CD14-positive monocyte (primary cell): ENCODE results near the gene DDX50. TPM values are rescaled to one million over a fixed set of nuclear protein-coding genes. Genes with fewer than 3 reads are reported as not detected.

Experiments used
- DNase-seq, 3 donors: peaks; one replicate each; pipeline ENCODE4 v3.0.0-alpha.2; 2011 to 2022
- H2AFZ ChIP-seq: 2 replicates; pipeline ENCODE4 v1.6.0; 2012; ENCODE audit warnings: mild to moderate bottlenecking, low read depth, low read length, inconsistent platforms; ENCODE audit not compliant: insufficient read depth, poor library complexity, severe bottlenecking
- H3K27ac ChIP-seq, 2 donors: 1 replicate in 1 of 2; 2 replicates in 1 of 2; pipeline ENCODE4 v1.5.1; 2012 to 2013; ENCODE audit warnings: low read length in 2 of 2, control low read depth in 1 of 2, inconsistent platforms in 1 of 2, low read depth in 1 of 2, mild to moderate bottlenecking in 1 of 2
- H3K27me3 ChIP-seq, 2 donors: one replicate each; pipeline versions ENCODE4 v1.6.0 to v1.6.1; 2011 to 2013; ENCODE audit warnings: low read length in 2 of 2; ENCODE audit not compliant: control insufficient read depth in 2 of 2, insufficient read depth in 2 of 2
- H3K36me3 ChIP-seq, 2 donors: replicated peaks in 1 of 2; 1 replicate in 1 of 2; 2 replicates in 1 of 2; pipeline versions ENCODE4 v1.5.1 to v1.6.1; 2012 to 2013; ENCODE audit warnings: low read length in 2 of 2, control low read depth in 1 of 2, inconsistent platforms in 1 of 2, mild to moderate bottlenecking in 1 of 2; ENCODE audit not compliant: insufficient read depth in 2 of 2, control insufficient read depth in 1 of 2
- H3K4me1 ChIP-seq, 2 donors: 1 replicate in 1 of 2; 2 replicates in 1 of 2; pipeline versions ENCODE4 v1.5.1 to v1.6.1; 2012 to 2013; ENCODE audit warnings: low read length in 2 of 2, control low read depth in 1 of 2, inconsistent platforms in 1 of 2, mild to moderate bottlenecking in 1 of 2, moderate library complexity in 1 of 2; ENCODE audit not compliant: insufficient read depth in 2 of 2, control insufficient read depth in 1 of 2
- H3K4me2 ChIP-seq: replicated peaks from 2 replicates; pipeline ENCODE3; 2012; ENCODE audit warnings: low read length, moderate library complexity, mild to moderate bottlenecking; ENCODE audit not compliant: poor library complexity, severe bottlenecking; ENCODE audit errors: extremely low read depth
- H3K4me3 ChIP-seq, 3 experiments: fragments of 200-600 bp in 1 of 3; sonication (generic) in 1 of 3; replicated peaks in 1 of 3; 1 replicate in 2 of 3; 2 replicates in 1 of 3; pipeline ENCODE4 v1.5.1; 2011 to 2013; ENCODE audit warnings: low read length in 3 of 3, mild to moderate bottlenecking in 3 of 3, control low read depth in 2 of 3, low read depth in 2 of 3, inconsistent platforms in 1 of 3, moderate library complexity in 1 of 3
- H3K79me2 ChIP-seq: 2 replicates; pipeline ENCODE4 v1.6.0; 2012; ENCODE audit warnings: mild to moderate bottlenecking, control low read depth, inconsistent platforms, low read length, moderate library complexity; ENCODE audit not compliant: insufficient read depth
- H3K9ac ChIP-seq: 2 replicates; pipeline ENCODE4 v1.6.0; 2017; ENCODE audit warnings: low read length, mild to moderate bottlenecking; ENCODE audit not compliant: insufficient read depth, poor library complexity, severe bottlenecking
- H3K9me3 ChIP-seq, 2 donors: replicated peaks in 1 of 2; 1 replicate in 1 of 2; 2 replicates in 1 of 2; pipeline versions ENCODE4 v1.5.1 to v1.6.1; 2012 to 2013; ENCODE audit warnings: low read length in 2 of 2, control low read depth in 1 of 2; ENCODE audit not compliant: control insufficient read depth in 1 of 2, insufficient read depth in 1 of 2
- H4K20me1 ChIP-seq: 2 replicates; pipeline ENCODE4 v1.6.0; 2012; ENCODE audit warnings: mild to moderate bottlenecking, low read length, control low read depth, moderate library complexity; ENCODE audit not compliant: insufficient read depth
- H3K27ac Mint-ChIP-seq, 7 donors: one replicate each; pipeline ENCODE4 v1.8.0; 2020; ENCODE audit warnings: mild to moderate bottlenecking in 7 of 7, mixed read lengths in 7 of 7, moderate library complexity in 6 of 7, inconsistent platforms in 2 of 7
- H3K27me3 Mint-ChIP-seq, 3 donors: one replicate each; pipeline ENCODE4 v1.8.0; 2021 to 2022; ENCODE audit warnings: low read depth in 3 of 3, mild to moderate bottlenecking in 3 of 3, mixed read lengths in 3 of 3, moderate library complexity in 3 of 3, inconsistent platforms in 1 of 3
- H3K36me3 Mint-ChIP-seq, 2 donors: one replicate each; pipeline ENCODE4 v1.8.0; 2020; ENCODE audit warnings: mixed read lengths in 2 of 2, inconsistent platforms in 1 of 2, mild to moderate bottlenecking in 1 of 2
- H3K4me1 Mint-ChIP-seq: one replicate; pipeline ENCODE4 v1.8.0; 2020; ENCODE audit warnings: mild to moderate bottlenecking, mixed read lengths
- H3K4me3 Mint-ChIP-seq, 2 donors: one replicate each; pipeline ENCODE4 v1.8.0; 2020; ENCODE audit warnings: mild to moderate bottlenecking in 2 of 2, mixed read lengths in 2 of 2, moderate library complexity in 1 of 2
- H3K9me3 Mint-ChIP-seq, 7 donors: one replicate each; pipeline ENCODE4 v1.8.0; 2020 to 2022; ENCODE audit warnings: mixed read lengths in 7 of 7, mild to moderate bottlenecking in 6 of 7, moderate library complexity in 6 of 7, inconsistent platforms in 2 of 7
- CTCF ChIP-seq: fragments of 200-600 bp; IDR thresholded peaks from one replicate; pipeline ENCODE4 v1.8.0; 2022; ENCODE audit warnings: antibody characterized with exemption, mild to moderate bottlenecking
- WGBS: methylation state at CpG from one replicate; pipeline ENCODE4 v1.1.5; 2013; ENCODE audit warnings: missing lambda C conversion rate; ENCODE audit not compliant: insufficient coverage; 5-methylcytosine and 5-hydroxymethylcytosine counted together
- intact Hi-C, 2 donors: fragments of 100-400 bp; cut with micrococcal nuclease; formaldehyde crosslinking; loops; one replicate each; pipeline versions ENCODE4 v1.15.0 to v1.15.1; 2023
- polyA plus RNA-seq, 3 donors: library from polyadenylated mRNA; depleted of rRNA in 1 of 3; unstranded in 2 of 3; stranded (reverse) in 1 of 3; fragments of 300-500 nt in 2 of 3; fragments of >200 nt in 1 of 3; fragmentation: Illumina TruSeq in 2 of 3; gene quantifications; 1 replicate in 2 of 3; 2 replicates in 1 of 3; pipeline ENCODE4 v1.2.3, GENCODE V29; 2012 to 2021

DDX50 gene
- polyA plus RNA-seq, 3 donors = 14.2 to 17.1 (median 17.0) TPM

DNA sequence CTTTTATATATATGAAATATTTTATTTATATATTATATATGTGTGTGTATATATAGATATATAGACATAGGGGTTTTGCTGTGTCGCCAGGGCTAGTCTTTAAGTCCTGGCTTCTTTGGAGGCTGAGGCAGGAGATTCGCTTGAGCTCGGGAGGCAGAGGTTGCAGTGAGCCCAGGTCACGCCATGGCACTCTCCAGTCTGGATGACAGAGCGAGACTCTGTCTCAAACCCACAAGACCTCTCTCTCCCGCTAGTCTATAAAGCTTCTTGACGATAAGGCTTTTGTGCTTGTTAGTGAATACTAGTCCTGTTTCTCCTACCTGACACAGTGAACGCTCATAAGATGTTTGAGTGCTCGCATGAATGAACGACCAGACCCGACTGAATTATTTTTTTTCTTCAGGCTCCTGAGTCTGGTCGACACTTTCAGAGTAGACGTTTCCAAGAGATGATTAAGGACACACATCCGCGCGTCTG lies 54.3 kb downstream of the DDX50 start:
- Histone ChIP-seq H3K9ac (peak overlapping the region; percentile 94), H3K4me3 (peak overlapping the region; percentile 85 to 96 (median 89)), H3K27me3 (no peaks in the 10 kb centered on the region), H2AFZ (peak overlapping the region; percentile 84), H3K4me1 (peaks cover 22 to 23% of the 10 kb centered on the region in 2 donors), H3K36me3 (peaks cover 9 to 21% of the 10 kb centered on the region in 2 donors), H4K20me1 (peaks cover 34% of the 10 kb centered on the region), H3K79me2 (peaks cover 46% of the 10 kb centered on the region), H3K27ac (peak overlapping the region; percentile 95 to 99), H3K4me2 (peak overlapping the region; percentile 79), H3K9me3 (no peaks in the 10 kb centered on the region)
- Mint-ChIP-seq H3K4me1 (peaks cover 26% of the 10 kb centered on the region), H3K27me3 (peaks cover 0 to 3% (median 2%) of the 10 kb centered on the region in 3 donors), H3K36me3 (peaks cover 11 to 14% of the 10 kb centered on the region in 2 donors), H3K27ac (peak overlapping the region; percentile 99 to 100 (median 100)), H3K9me3 (peaks cover 0 to 5% (median 0%) of the 10 kb centered on the region in 7 donors), H3K4me3 (peak overlapping the region; percentile 99 to 100)
- WGBS = 2% methylated on average over 11 of the region's 16 CpGs
- intact Hi-C loops = loop anchor here in 1 of 2 donors (5.0 kb wide), 1 partner anchor 167 kb away; the partner anchor contains the start of gene VPS26A
- TF ChIP-seq CTCF = no peak
- DNase-seq = peak in 2 of 3 donors; percentile 16 to 40

- DNase-seq = peak; percentile 90 to 93 (median 91)
- Histone ChIP-seq H3K27ac (peak within 1 kb of the TSS; percentile 95 to 99), H3K27me3 (no peaks in the 10 kb centered on the region), H3K79me2 (peaks cover 52% of the 10 kb centered on the region), H3K9me3 (no peaks in the 10 kb centered on the region), H3K4me2 (peak within 1 kb of the TSS; percentile 79), H3K9ac (peak within 1 kb of the TSS; percentile 94), H3K4me1 (peaks cover 22 to 23% of the 10 kb centered on the region in 2 donors), H4K20me1 (peaks cover 40% of the 10 kb centered on the region), H3K36me3 (peaks cover 14 to 21% of the 10 kb centered on the region in 2 donors), H3K4me3 (peak within 1 kb of the TSS; percentile 85 to 96 (median 89)), H2AFZ (peak within 1 kb of the TSS; percentile 84)
- H3K27ac Mint-ChIP-seq = peak within 1 kb of the TSS; percentile 99 to 100 (median 100)
- TF ChIP-seq CTCF = peak; percentile 68
- H3K4me1 Mint-ChIP-seq = peaks cover 26% of the 10 kb centered on the region
- peak within 1 kb of the TSS; percentile 99 to 100 for H3K4me3 Mint-ChIP-seq
- intact Hi-C loops = loop anchor here in 1 of 2 donors (2.0 to 5.0 kb wide), 2 partner anchors 55 to 166 kb away; partner anchors contain the start of genes DDX50 and VPS26A
- H3K36me3 Mint-ChIP-seq = peaks cover 14 to 20% of the 10 kb centered on the region in 2 donors
- H3K27me3 Mint-ChIP-seq = peaks cover 0 to 3% (median 2%) of the 10 kb centered on the region in 3 donors
- under 1% methylated on average over 53 of the region's 53 CpGs for WGBS
- peaks cover 0 to 5% (median 0%) of the 10 kb centered on the region in 7 donors for H3K9me3 Mint-ChIP-seq
Measured at GRCh38 chr10:68955832-68956532, 54.9 kb downstream of the DDX50 start, which contains the start of gene DDX21. TSS of gene DDX21 (plus strand) at chr10:68956170. CDS start at chr10:68956226, 56 bp downstream.
